GM12878 (cell line): Measurements from ENCODE around the gene CFAP92. TPM values are rescaled to one million over a fixed set of nuclear protein-coding genes. Genes with fewer than 3 reads are reported as not detected.

Experiments used
- ATAC-seq: fragments of 200-7000 bp; cut with Tn5 transposase; 3 replicates; pipeline ENCODE4 v1.9.1; 2020; ENCODE audit warnings: mild to moderate bottlenecking, moderate library complexity
- BruUV-seq: library from RNA; stranded (reverse); fragments of 400-500 nt; replicated peaks from 2 replicates; lab custom pipeline; 2021; lab: Mats Ljungman, UMichigan
- CTCF ChIA-PET: fragments of 300-600 bp; sonication (Branson Sonifier 250); formaldehyde crosslinking; extraction: SDS; loops from one replicate; lab custom pipeline; 2021; ENCODE audit warnings: inconsistent platforms; lab: Yijun Ruan, JAX
- POLR2A ChIA-PET: fragments of 350-600 bp; formaldehyde crosslinking; extraction: SDS; loops from one replicate; lab custom pipeline; 2021; ENCODE audit warnings: inconsistent platforms; lab: Charles Lee
- RAD21 ChIA-PET: fragments of 300-600 bp; sonication (Branson Sonifier 250); formaldehyde crosslinking; loops from one replicate; lab custom pipeline; 2023; ENCODE audit warnings: antibody characterized with exemption; ENCODE audit not compliant: unreplicated experiment; lab: Charles Lee
- SMC1A ChIA-PET: fragments of 300-600 bp; sonication (Branson Sonifier 250); formaldehyde crosslinking; loops from one replicate; lab custom pipeline; 2023; ENCODE audit not compliant: unreplicated experiment, uncharacterized antibody; lab: Charles Lee
- DNase-seq: peaks from one replicate; pipeline ENCODE4 v3.0.0-alpha.2; 2011; ENCODE audit warnings: low read depth, low spot score
- FAIRE-seq: peaks from 3 replicates; lab custom pipeline; 2011; peaks lifted over from hg19 to GRCh38; lab: Jason Lieb, UNC
- H2AFZ ChIP-seq: 2 replicates; pipeline ENCODE4 v1.6.0; 2011; ENCODE audit warnings: low read depth, low read length, control low read depth; ENCODE audit not compliant: control insufficient read depth
- H3K27ac ChIP-seq: 2 replicates; pipeline ENCODE4 v1.5.1; 2011; ENCODE audit warnings: control low read depth; ENCODE audit not compliant: control insufficient read depth, insufficient read depth
- H3K27me3 ChIP-seq, 2 experiments: replicated peaks in 1 of 2; 2 replicates each; pipeline versions ENCODE4 v1.6.0 to v1.6.1; 2011; ENCODE audit warnings: low read length in 1 of 2; ENCODE audit not compliant: control insufficient read depth in 2 of 2, insufficient read depth in 2 of 2
- H3K36me3 ChIP-seq, 2 experiments: 2 replicates each; pipeline ENCODE4 v1.5.1; 2011; ENCODE audit warnings: low read length in 1 of 2; ENCODE audit not compliant: control insufficient read depth in 2 of 2, insufficient read depth in 2 of 2
- H3K4me1 ChIP-seq: 2 replicates; pipeline ENCODE4 v1.6.1; 2011; ENCODE audit warnings: mild to moderate bottlenecking, low read length, moderate library complexity, mixed read lengths; ENCODE audit not compliant: control insufficient read depth, insufficient read depth
- H3K4me2 ChIP-seq: 2 replicates; pipeline ENCODE4 v1.6.0; 2011; ENCODE audit warnings: control low read depth; ENCODE audit not compliant: control insufficient read depth, insufficient read depth
- H3K4me3 ChIP-seq: fragments of 200-600 bp; sonication (generic); 2 replicates; pipeline ENCODE4 v1.5.1; 2016
- H3K79me2 ChIP-seq: 2 replicates; pipeline ENCODE4 v1.6.0; 2011; ENCODE audit warnings: low read length; ENCODE audit not compliant: control insufficient read depth, insufficient read depth
- H3K9ac ChIP-seq: 2 replicates; pipeline ENCODE4 v1.8.0; 2011; ENCODE audit warnings: low read length, control low read depth, mixed read lengths; ENCODE audit not compliant: control insufficient read depth, insufficient read depth
- H3K9me3 ChIP-seq: replicated peaks from 3 replicates; pipeline ENCODE4 v1.5.1; 2011; ENCODE audit warnings: mild to moderate bottlenecking, low read length; ENCODE audit not compliant: control insufficient read depth, insufficient read depth
- H4K20me1 ChIP-seq: 2 replicates; pipeline ENCODE4 v1.6.0; 2011; ENCODE audit not compliant: control insufficient read depth, insufficient read depth
- BHLHE40 ChIP-seq, 2 experiments: fragments of 450-650 bp in 1 of 2; IDR thresholded peaks; 2 replicates each; pipeline ENCODE4 v1.6.1; 2011 to 2017; ENCODE audit warnings: low read depth in 2 of 2, borderline replicate concordance in 1 of 2, improper control_type of control experiment in 1 of 2, low read length in 1 of 2, mild to moderate bottlenecking in 1 of 2
- EP300 ChIP-seq, 2 experiments: fragments of 150-350 bp in 1 of 2; IDR thresholded peaks; 2 replicates each; pipeline ENCODE4 v1.6.1; 2011 to 2012; ENCODE audit warnings: low read depth in 2 of 2, low read length in 2 of 2, borderline replicate concordance in 1 of 2, improper control_type of control experiment in 1 of 2, inconsistent platforms in 1 of 2; ENCODE audit not compliant: control insufficient read depth in 1 of 2
- IRF4 ChIP-seq: IDR thresholded peaks from 2 replicates; pipeline ENCODE4 v1.6.1; 2011; ENCODE audit warnings: low read depth, low read length
- JUND ChIP-seq: IDR thresholded peaks from 2 replicates; pipeline ENCODE4 v1.6.1; 2012; ENCODE audit warnings: low read depth, mild to moderate bottlenecking, low read length, improper control_type of control experiment, moderate library complexity
- MAX ChIP-seq: IDR thresholded peaks from 2 replicates; pipeline ENCODE4 v1.6.1; 2012; ENCODE audit warnings: low read depth, low read length, improper control_type of control experiment
- MTA3 ChIP-seq: IDR thresholded peaks from 2 replicates; pipeline ENCODE4 v1.6.1; 2012; ENCODE audit warnings: low read length, inconsistent platforms, borderline replicate concordance
- NFYB ChIP-seq: IDR thresholded peaks from 2 replicates; pipeline ENCODE4 v1.6.1; 2011; ENCODE audit warnings: low read depth, mild to moderate bottlenecking, low read length, improper control_type of control experiment, moderate library complexity; ENCODE audit not compliant: insufficient read depth
- RFX5 ChIP-seq: IDR thresholded peaks from 2 replicates; pipeline ENCODE4 v1.6.1; 2011; ENCODE audit warnings: low read depth, low read length, improper control_type of control experiment
- RUNX3 ChIP-seq: IDR thresholded peaks from 2 replicates; pipeline ENCODE4 v1.6.1; 2012; ENCODE audit warnings: low read length, inconsistent platforms
- SIN3A ChIP-seq: IDR thresholded peaks from 2 replicates; pipeline ENCODE4 v1.6.1; 2012; ENCODE audit warnings: low read depth, low read length, improper control_type of control experiment
- ZBTB33 ChIP-seq: fragments of 450-650 bp; IDR thresholded peaks from 2 replicates; pipeline ENCODE4 v1.6.1; 2017; ENCODE audit warnings: mild to moderate bottlenecking
- ZBTB40 ChIP-seq: fragments of 450-650 bp; IDR thresholded peaks from 2 replicates; pipeline ENCODE4 v1.6.1; 2016; ENCODE audit warnings: mild to moderate bottlenecking, moderate library complexity, borderline replicate concordance
- ZNF592 ChIP-seq: fragments of 450-650 bp; IDR thresholded peaks from 2 replicates; pipeline ENCODE4 v1.6.1; 2017; ENCODE audit warnings: mild to moderate bottlenecking, moderate library complexity
- WGBS: methylation state at CpG from one replicate; pipeline ENCODE4 v1.1.6; 2016; ENCODE audit warnings: low lambda C conversion rate; ENCODE audit not compliant: insufficient replicate concordance, insufficient coverage; ENCODE audit errors: missing lambda C conversion rate; 5-methylcytosine and 5-hydroxymethylcytosine counted together
- in situ Hi-C: fragments of 300-500 bp; cut with MboI; formaldehyde crosslinking; loops from 9 replicates; pipeline ENCODE4 v1.14.3; 2018; ENCODE audit warnings: mixed read lengths
- intact Hi-C: fragments of 100-400 bp; cut with micrococcal nuclease; formaldehyde crosslinking; loops from one replicate; pipeline ENCODE4 v1.14.2; 2022; ENCODE audit not compliant: unreplicated experiment
- polyA plus RNA-seq, 11 experiments: library from polyadenylated mRNA; depleted of rRNA in 4 of 11; unstranded in 6 of 11; stranded (reverse) in 5 of 11; fragments of >200 nt; fragmentation: Nextera tagmentation in 4 of 11; fragmentation: Illumina TruSeq in 1 of 11; extraction: Ambion mirVana in 4 of 11; extraction: Trizol in 1 of 11; gene quantifications; 1 replicate in 1 of 11; 2 replicates in 10 of 11; pipeline versions ENCODE4 v1.2.1 to v1.2.3, GENCODE V29; 2011 to 2016; ENCODE audit warnings: inconsistent platforms in 2 of 11, missing spikeins in 2 of 11, low read depth in 1 of 11
- total RNA-seq, 4 experiments: library from RNA; depleted of rRNA in 3 of 4; stranded (reverse); fragments of >200 nt in 3 of 4; fragmentation: Illumina TruSeq in 1 of 4; extraction: Trizol in 1 of 4; gene quantifications; 2 replicates each; pipeline versions ENCODE4 v1.2.1 to v1.2.3, GENCODE V29; 2013 to 2021

CFAP92 gene
- total and polyA plus RNA-seq, 10 of the 15 experiments (the other 5 are each of a cell fraction or from before 2014, with no cell fraction given): 0.05 to 0.52 (median 0.14) TPM; not detected in 7

GRCh38 chr3:128903501-128903900 lies 90.4 kb downstream of the CFAP92 start:
- no peaks in the 10 kb centered on the region for H3K4me1 ChIP-seq
- TF ChIP-seq SIN3A (no peak), RUNX3 (no peak), NFYB (no peak), ZBTB33 (no peak), BHLHE40 (IDR thresholded peaks at IDR 0.05; ENCODE audit: borderline replicate concordance in 1 of 2, low read depth in 2 of 2, low read length in 1 of 2) (no peak), RFX5 (no peak), ZBTB40 (no peak), MTA3 (no peak), JUND (no peak), ZNF592 (no peak), IRF4 (no peak), MAX (no peak), EP300 (IDR thresholded peaks at IDR 0.05; ENCODE audit: borderline replicate concordance in 1 of 2, control insufficient read depth in 1 of 2, low read depth in 2 of 2, low read length in 2 of 2) (no peak)
- TF ChIP-seq, all 136 proteins: peak for 0
- no peak overlapping the region for H3K9ac ChIP-seq
- no peaks in the 10 kb centered on the region for H3K79me2 ChIP-seq
- no peaks in the 10 kb centered on the region for H4K20me1 ChIP-seq
- WGBS: 92% methylated on average over 12 of the region's 12 CpGs
- ATAC-seq (no peak), DNase-seq (no peak), FAIRE-seq (no peak)
- peaks cover 32 to 34% of the 10 kb centered on the region in 2 experiments for H3K36me3 ChIP-seq
- no peak overlapping the region for H3K27ac ChIP-seq
- no peak overlapping the region for H3K4me3 ChIP-seq
- H3K4me2 ChIP-seq: no peak overlapping the region
- H3K9me3 ChIP-seq: no peaks in the 10 kb centered on the region
- in situ Hi-C loops: no loop called here
- intact Hi-C loops: no loop called here
- ChIA-PET SMC1A (no interaction called here), POLR2A (interaction anchor here (0.6 kb wide), 1 partner anchor 124 kb away, joined by 4 read pairs; no protein-coding TSS in a partner anchor), CTCF (no interaction called here), RAD21 (no interaction called here)
- no TSS peak for BruUV-seq
- no peak overlapping the region for H2AFZ ChIP-seq
- H3K27me3 ChIP-seq: no peaks in the 10 kb centered on the region
